GM21360 (cell line): Measurements from ENCODE around the gene ZC2HC1B.
A peak's percentile ranks its signal among the peaks of the same experiment; 100 is the strongest.
"Not testable (repeated sequence)": the region's sequence is repeated elsewhere in the genome, so short reads cannot be mapped to it uniquely, and the experiment has no call there.

Experiments
- ATAC-seq: cut with Tn5 transposase; IDR thresholded peaks from one replicate; pipeline ENCODE4 v1.9.1; 2021; ENCODE audit warnings: mild to moderate bottlenecking, moderate library complexity; ENCODE audit not compliant: unreplicated experiment

The ZC2HC1B gene

GRCh38 chr6:143867236-143867635 lies 3.0 kb downstream of the ZC2HC1B start:
- no peak for ATAC-seq

GRCh38 chr6:143868808-143869207 lies 4.5 kb downstream of the ZC2HC1B start:
- ATAC-seq = not testable (repeated sequence)

GRCh38 chr6:143871202-143871730 lies 7.0 kb downstream of the ZC2HC1B start:
- ATAC-seq = not testable (repeated sequence)

GRCh38 chr6:143872201-143872600 lies 7.9 kb downstream of the ZC2HC1B start:
- peak; percentile 100 for ATAC-seq

- ATAC-seq = not testable (repeated sequence)
Measured at GRCh38 chr6:143873600-143873999, 9.3 kb downstream of the ZC2HC1B start.

GRCh38 chr6:143874503-143874902 lies 10.2 kb downstream of the ZC2HC1B start:
- not testable (repeated sequence) for ATAC-seq

GRCh38 chr6:143877584-143878271 lies 13.5 kb downstream of the ZC2HC1B start:
- ATAC-seq = no peak

GRCh38 chr6:143878272-143878760 lies 14.0 kb downstream of the ZC2HC1B start:
- no peak for ATAC-seq

GRCh38 chr6:143880412-143880811 lies 16.1 kb downstream of the ZC2HC1B start:
- ATAC-seq = no peak

GRCh38 chr6:143882401-143882930 lies 18.2 kb downstream of the ZC2HC1B start:
- no peak for ATAC-seq

GRCh38 chr6:143884216-143884900 lies 20.1 kb downstream of the ZC2HC1B start:
- ATAC-seq = no peak

- ATAC-seq = no peak
Measured at GRCh38 chr6:143885116-143885515, 20.8 kb downstream of the ZC2HC1B start.

GRCh38 chr6:143894655-143895054 lies 30.4 kb downstream of the ZC2HC1B start:
- no peak for ATAC-seq

GRCh38 chr6:143896126-143896860 lies 32.0 kb downstream of the ZC2HC1B start:
- no peak for ATAC-seq

GRCh38 chr6:143900358-143900757 lies 36.1 kb downstream of the ZC2HC1B start:
- ATAC-seq = no peak

- peak; percentile 97 for ATAC-seq
Measured at GRCh38 chr6:143901885-143902750, 37.8 kb downstream of the ZC2HC1B start.

GRCh38 chr6:143902827-143903226 lies 38.6 kb downstream of the ZC2HC1B start:
- no peak for ATAC-seq

GRCh38 chr6:143911028-143911427 lies 46.8 kb downstream of the ZC2HC1B start:
- ATAC-seq = no peak

- no peak for ATAC-seq
Measured at GRCh38 chr6:143912671-143913070, 48.4 kb downstream of the ZC2HC1B start.

GRCh38 chr6:143917026-143917425 lies 52.8 kb downstream of the ZC2HC1B start:
- ATAC-seq = not testable (repeated sequence)
